Caco-2 (cell line): Measurements from ENCODE around the gene IFITM10. TPM values are rescaled to one million over a fixed set of nuclear protein-coding genes. Genes with fewer than 3 reads are reported as not detected.

Experiments
- BruUV-seq: library from RNA; stranded (reverse); fragments of 400-500 nt; replicated peaks from 2 replicates; lab custom pipeline; 2021; lab: Mats Ljungman, UMichigan
- CTCF ChIA-PET: fragments of 300-600 bp; sonication (Branson Sonifier 250); formaldehyde crosslinking; loops from one replicate; lab custom pipeline; 2022; ENCODE audit warnings: antibody characterized with exemption; lab: Charles Lee
- POLR2A ChIA-PET: fragments of 300-600 bp; sonication (Branson Sonifier 250); formaldehyde crosslinking; loops from one replicate; lab custom pipeline; 2022; ENCODE audit warnings: antibody characterized with exemption; lab: Charles Lee
- DNase-seq, 2 experiments: peaks; one replicate each; pipeline versions ENCODE4 v3.0.0 to v3.0.0-alpha.2; 2020 to 2022
- H3K27me3 ChIP-seq: replicated peaks from 2 replicates; pipeline ENCODE4 v1.6.0; 2011; ENCODE audit warnings: low read length; ENCODE audit not compliant: control insufficient read depth, insufficient read depth
- H3K36me3 ChIP-seq: 2 replicates; pipeline ENCODE4 v1.5.1; 2011; ENCODE audit warnings: low read length; ENCODE audit not compliant: control insufficient read depth, insufficient read depth
- H3K4me1 ChIP-seq: fragments of 250-450 bp; sonication (Bioruptor Pico); 2 replicates; pipeline ENCODE4 v1.5.1; 2020; ENCODE audit warnings: mild to moderate bottlenecking
- H3K4me3 ChIP-seq: 2 replicates; pipeline ENCODE4 v1.5.1; 2011; ENCODE audit warnings: low read depth, mild to moderate bottlenecking, control low read depth, low read length
- H3K9me3 ChIP-seq: fragments of 250-450 bp; sonication (Bioruptor Pico); 2 replicates; pipeline ENCODE4 v1.5.1; 2020; ENCODE audit warnings: mild to moderate bottlenecking, moderate library complexity
- H3K27ac Mint-ChIP-seq: one replicate; pipeline ENCODE4 v1.8.0; 2022; ENCODE audit warnings: mixed read lengths; ENCODE audit not compliant: unreplicated experiment
- H3K27me3 Mint-ChIP-seq: one replicate; pipeline ENCODE4 v1.8.0; 2022; ENCODE audit warnings: mixed read lengths; ENCODE audit not compliant: insufficient read depth, unreplicated experiment
- H3K36me3 Mint-ChIP-seq: one replicate; pipeline ENCODE4 v1.8.0; 2022; ENCODE audit warnings: mild to moderate bottlenecking, mixed read lengths; ENCODE audit not compliant: insufficient read depth, unreplicated experiment
- H3K4me1 Mint-ChIP-seq: one replicate; pipeline ENCODE4 v1.8.0; 2022; ENCODE audit warnings: low read depth, mixed read lengths; ENCODE audit not compliant: unreplicated experiment
- H3K4me3 Mint-ChIP-seq: one replicate; pipeline ENCODE4 v1.8.0; 2022; ENCODE audit warnings: mild to moderate bottlenecking, moderate library complexity, mixed read lengths; ENCODE audit not compliant: unreplicated experiment
- H3K9me3 Mint-ChIP-seq: one replicate; pipeline ENCODE4 v1.8.0; 2022; ENCODE audit warnings: mixed read lengths; ENCODE audit not compliant: unreplicated experiment
- intact Hi-C: fragments of 100-400 bp; cut with micrococcal nuclease; formaldehyde crosslinking; loops from one replicate; pipeline ENCODE4 v1.10.0; 2022; ENCODE audit not compliant: unreplicated experiment
- total RNA-seq: library from RNA; stranded (reverse); gene quantifications from 2 replicates; pipeline ENCODE4 v1.2.3, GENCODE V29; 2022
- TF ChIP-seq, protein P1 (sequence below), 2 experiments: fragments of 200-600 bp in 1 of 2; IDR thresholded peaks; 1 replicate in 1 of 2; 2 replicates in 1 of 2; pipeline versions ENCODE4 v1.5.1 to v1.8.0; 2011 to 2022; ENCODE audit warnings: antibody characterized with exemption in 1 of 2, control low read depth in 1 of 2, inconsistent platforms in 1 of 2, low read depth in 1 of 2, low read length in 1 of 2, mild to moderate bottlenecking in 1 of 2, moderate library complexity in 1 of 2; ENCODE audit not compliant: insufficient read depth in 1 of 2, severe bottlenecking in 1 of 2, unreplicated experiment in 1 of 2

Gene IFITM10
- total RNA-seq, 1 experiment from 2014 or later, result 2.7 TPM

- CTCF ChIA-PET, result interaction anchor here (0.6 to 1.3 kb wide), 2 partner anchors 92 to 1003 kb away, joined by 4 to 5 read pairs; no protein-coding TSS in a partner anchor
- intact Hi-C loops, result no loop called here
- DNase-seq, result no peak
- Histone ChIP-seq H3K27me3 (no peaks in the 10 kb centered on the region), H3K4me3 (no peak overlapping the region), H3K36me3 (no peaks in the 10 kb centered on the region), H3K9me3 (no peaks in the 10 kb centered on the region), H3K4me1 (no peaks in the 10 kb centered on the region)
- Mint-ChIP-seq H3K27ac (no peak overlapping the region), H3K36me3 (no peaks in the 10 kb centered on the region), H3K27me3 (no peaks in the 10 kb centered on the region), H3K4me1 (peaks cover under 1% of the 10 kb centered on the region), H3K4me3 (no peak overlapping the region), H3K9me3 (peaks cover 2% of the 10 kb centered on the region)
- POLR2A ChIA-PET, result no interaction called here
- TF ChIP-seq, protein P1, sequence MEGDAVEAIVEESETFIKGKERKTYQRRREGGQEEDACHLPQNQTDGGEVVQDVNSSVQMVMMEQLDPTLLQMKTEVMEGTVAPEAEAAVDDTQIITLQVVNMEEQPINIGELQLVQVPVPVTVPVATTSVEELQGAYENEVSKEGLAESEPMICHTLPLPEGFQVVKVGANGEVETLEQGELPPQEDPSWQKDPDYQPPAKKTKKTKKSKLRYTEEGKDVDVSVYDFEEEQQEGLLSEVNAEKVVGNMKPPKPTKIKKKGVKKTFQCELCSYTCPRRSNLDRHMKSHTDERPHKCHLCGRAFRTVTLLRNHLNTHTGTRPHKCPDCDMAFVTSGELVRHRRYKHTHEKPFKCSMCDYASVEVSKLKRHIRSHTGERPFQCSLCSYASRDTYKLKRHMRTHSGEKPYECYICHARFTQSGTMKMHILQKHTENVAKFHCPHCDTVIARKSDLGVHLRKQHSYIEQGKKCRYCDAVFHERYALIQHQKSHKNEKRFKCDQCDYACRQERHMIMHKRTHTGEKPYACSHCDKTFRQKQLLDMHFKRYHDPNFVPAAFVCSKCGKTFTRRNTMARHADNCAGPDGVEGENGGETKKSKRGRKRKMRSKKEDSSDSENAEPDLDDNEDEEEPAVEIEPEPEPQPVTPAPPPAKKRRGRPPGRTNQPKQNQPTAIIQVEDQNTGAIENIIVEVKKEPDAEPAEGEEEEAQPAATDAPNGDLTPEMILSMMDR (IDR thresholded peaks at IDR 0.05; ENCODE audit: insufficient read depth in 1 of 2, low read depth in 1 of 2, low read length in 1 of 2, severe bottlenecking in 1 of 2, unreplicated experiment in 1 of 2), result no peak
- BruUV-seq, result no TSS peak
Measured at GRCh38 chr11:1786466-1786865, 36.1 kb upstream of the IFITM10 start.

DNA sequence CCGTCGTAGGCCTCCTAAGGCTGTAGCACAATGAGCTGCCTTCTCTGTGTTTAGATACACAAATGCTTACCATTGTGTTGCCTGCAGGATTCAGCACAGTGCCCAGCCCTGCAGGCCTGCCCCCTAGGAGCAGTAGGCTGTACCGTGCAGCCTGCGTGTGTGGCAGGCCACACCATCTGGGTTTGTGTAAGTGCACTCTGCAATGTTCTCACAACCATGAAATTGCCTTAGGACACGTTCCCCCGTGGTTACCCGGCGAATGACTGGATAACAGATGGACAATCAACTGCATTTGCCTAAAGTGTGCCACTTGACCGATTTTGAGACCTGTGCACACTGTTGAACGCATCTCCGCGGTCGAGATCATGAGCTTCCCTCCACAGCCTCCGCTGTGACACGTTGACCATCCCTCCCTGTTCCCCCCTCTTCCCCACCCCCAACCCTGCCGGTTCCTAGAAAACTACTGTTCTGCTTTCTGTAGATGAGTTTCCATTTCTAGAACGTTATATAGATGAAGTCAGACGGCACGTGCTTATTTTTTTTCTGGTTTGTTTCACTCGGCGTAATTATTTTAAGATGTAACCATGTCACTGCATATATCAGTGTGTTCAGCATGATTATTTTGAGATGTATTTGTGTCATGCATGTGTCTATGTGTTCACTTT, 35.5 kb upstream of the IFITM10 start:
- no peaks in the 10 kb centered on the region for H3K4me1 ChIP-seq
- TF ChIP-seq, protein P1 (IDR thresholded peaks at IDR 0.05; ENCODE audit: insufficient read depth in 1 of 2, low read depth in 1 of 2, low read length in 1 of 2, severe bottlenecking in 1 of 2, unreplicated experiment in 1 of 2), result no peak
- no TSS peak for BruUV-seq
- H3K36me3 Mint-ChIP-seq, result no peaks in the 10 kb centered on the region
- H3K27me3 Mint-ChIP-seq, result no peaks in the 10 kb centered on the region
- H3K9me3 Mint-ChIP-seq, result no peaks in the 10 kb centered on the region
- intact Hi-C loops, result no loop called here
- H3K27ac Mint-ChIP-seq, result no peak overlapping the region
- no peaks in the 10 kb centered on the region for H3K36me3 ChIP-seq
- ChIA-PET POLR2A (interaction anchor here (0.5 kb wide), 1 partner anchor 14 kb away, joined by 5 read pairs; no protein-coding TSS in a partner anchor), CTCF (interaction anchor here (0.6 to 1.3 kb wide), 3 partner anchors 29 to 150 kb away, joined by 3 to 4 read pairs (median 3); no protein-coding TSS in a partner anchor)
- no peak overlapping the region for H3K4me3 Mint-ChIP-seq
- DNase-seq, result no peak
- no peaks in the 10 kb centered on the region for H3K27me3 ChIP-seq
- no peaks in the 10 kb centered on the region for H3K9me3 ChIP-seq
- no peaks in the 10 kb centered on the region for H3K4me1 Mint-ChIP-seq
- H3K4me3 ChIP-seq, result no peak overlapping the region

- CTCF ChIA-PET, result interaction anchor here (0.6 to 0.7 kb wide), 3 partner anchors 28 to 149 kb away, joined by 3 read pairs; no protein-coding TSS in a partner anchor
- Mint-ChIP-seq H3K9me3 (no peaks in the 10 kb centered on the region), H3K36me3 (no peaks in the 10 kb centered on the region), H3K27ac (no peak overlapping the region), H3K4me1 (no peaks in the 10 kb centered on the region), H3K27me3 (no peaks in the 10 kb centered on the region), H3K4me3 (no peak overlapping the region)
- Histone ChIP-seq H3K4me3 (no peak overlapping the region), H3K9me3 (no peaks in the 10 kb centered on the region), H3K27me3 (no peaks in the 10 kb centered on the region), H3K36me3 (no peaks in the 10 kb centered on the region), H3K4me1 (no peaks in the 10 kb centered on the region)
- TF ChIP-seq, protein P1 (IDR thresholded peaks at IDR 0.05; ENCODE audit: insufficient read depth in 1 of 2, low read depth in 1 of 2, low read length in 1 of 2, severe bottlenecking in 1 of 2, unreplicated experiment in 1 of 2), result no peak
- no peak for DNase-seq
- POLR2A ChIA-PET, result interaction anchor here (0.5 kb wide), 1 partner anchor 13 kb away, joined by 5 read pairs; no protein-coding TSS in a partner anchor
- no TSS peak for BruUV-seq
- intact Hi-C loops, result no loop called here
Measured at GRCh38 chr11:1784761-1785650, 34.6 kb upstream of the IFITM10 start.
